Right hindlimb (tissue), 1 donor: ENCODE measurements around the gene PDRG1.

Experiments used
- DNase-seq: peaks from one replicate; pipeline ENCODE4 v3.0.0-alpha.2; 2018

The PDRG1 gene

GRCh38 chr20:31903627-31904386, 48.0 kb downstream of the PDRG1 start:
- no peak for DNase-seq

- DNase-seq: no peak
These were observed 50.2 kb downstream of the PDRG1 start for GRCh38 chr20:31901615-31902014.

DNA sequence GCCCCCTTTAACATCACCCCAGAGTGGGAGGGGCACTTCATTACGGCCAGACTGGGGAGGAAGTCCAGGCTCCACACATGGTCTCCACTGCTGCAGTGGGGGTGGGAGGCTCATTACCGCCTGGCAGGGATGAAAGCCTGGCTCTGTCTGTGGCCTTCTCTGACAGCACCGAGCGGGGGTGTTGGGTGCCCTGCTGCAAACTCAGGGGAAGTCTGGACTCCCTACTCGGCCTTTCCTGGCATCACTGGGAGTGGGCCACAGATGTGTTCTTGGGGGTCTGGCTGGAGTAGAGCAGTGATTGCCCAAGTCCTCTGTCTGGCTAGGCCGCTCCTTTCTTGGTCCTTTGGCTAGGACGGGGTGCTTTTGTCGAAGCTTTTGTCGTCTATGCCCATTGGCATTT, 54.3 kb downstream of the PDRG1 start:
- no peak for DNase-seq

- no peak for DNase-seq
These were observed 55.8 kb downstream of the PDRG1 start for GRCh38 chr20:31896049-31896448.

DNA sequence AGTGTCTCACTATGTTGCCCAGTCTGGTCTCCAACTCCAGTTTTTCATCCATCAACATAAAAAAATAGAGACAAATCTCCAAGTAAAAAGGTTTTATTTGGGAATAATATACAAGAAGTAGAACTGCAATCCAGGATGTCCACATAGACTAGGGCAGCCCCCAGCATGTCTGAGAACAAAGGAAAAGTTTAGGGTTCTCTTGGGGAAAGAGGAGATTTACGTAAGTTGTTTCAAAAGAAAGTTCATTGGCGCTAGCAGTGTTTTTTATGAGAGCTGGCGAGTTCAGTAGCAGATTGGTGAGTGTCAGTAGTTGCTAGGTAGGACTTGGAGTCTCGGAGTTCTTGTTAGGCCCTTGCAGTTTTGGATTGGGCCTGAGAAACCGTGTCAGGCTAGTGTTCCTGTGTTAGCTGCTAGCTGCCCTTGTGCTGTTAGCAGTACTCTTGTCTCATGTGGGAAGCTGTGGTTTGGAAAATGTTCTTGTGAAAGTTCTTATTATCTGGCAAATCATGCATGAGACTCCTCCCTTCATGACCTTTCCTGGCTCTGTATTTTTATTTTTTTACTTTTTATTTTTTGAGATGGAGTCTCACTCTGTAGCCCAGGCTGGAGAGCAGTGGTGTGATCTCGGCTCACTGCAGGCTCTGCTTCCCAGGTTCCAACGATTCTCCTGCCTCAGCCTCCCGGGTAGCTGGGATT, 56.7 kb downstream of the PDRG1 start:
- DNase-seq: peak; percentile 53
